ENCODE measurements around the gene FAM228B. TPM values are rescaled to one million over a fixed set of nuclear protein-coding genes. Genes with fewer than 3 reads are reported as not detected.
"Not testable (repeated sequence)": the region's sequence is repeated elsewhere in the genome, so short reads cannot be mapped to it uniquely, and the experiment has no call there.

FAM228B gene
- total and polyA plus RNA-seq, 12 donors: 4.7 to 76.4 (median 27.3) TPM

GRCh38 chr2:24086241-24086640, 37.0 kb upstream of the FAM228B start:
- DNase-seq (no peak), ATAC-seq (no peak)
- peaks cover 0 to 40% (median 4%) of the 10 kb centered on the region in 9 donors for H3K36me3 ChIP-seq
- no peaks in the 10 kb centered on the region for H3K9me3 ChIP-seq
- no peak overlapping the region for H3K27ac ChIP-seq
- intact Hi-C loops (cut with DNase I): loop anchor here in 7 of 10 donors (5.0 to 10.0 kb wide), 4 partner anchors 36 to 261 kb away; partner anchors contain the start of genes ATAD2B (in 1 of the 7), FAM228B (in 1 of the 7) and PFN4 (in 1 of the 7)
- no peak overlapping the region for H3K4me3 ChIP-seq
- WGBS, 2 donors: 89 to 94% methylated on average over 1 of the region's 1 CpG
- peaks cover 4 to 23% (median 18%) of the 10 kb centered on the region in 9 donors for H3K4me1 ChIP-seq
- TF ChIP-seq CTCF (IDR thresholded peaks at IDR 0.05): no peak
- no peaks in the 10 kb centered on the region for H3K27me3 ChIP-seq

GRCh38 chr2:24087032-24087431, 36.2 kb upstream of the FAM228B start:
- Histone ChIP-seq H3K36me3 (peaks cover 0 to 40% (median 4%) of the 10 kb centered on the region in 9 donors), H3K27me3 (no peaks in the 10 kb centered on the region), H3K4me1 (peaks cover 4 to 23% (median 18%) of the 10 kb centered on the region in 9 donors), H3K9me3 (no peaks in the 10 kb centered on the region), H3K4me3 (no peak overlapping the region), H3K27ac (no peak overlapping the region)
- no peak for ATAC-seq
- intact Hi-C loops (cut with DNase I): loop anchor here in 7 of 10 donors (5.0 to 10.0 kb wide), 4 partner anchors 35 to 262 kb away; partner anchors contain the start of genes ATAD2B (in 1 of the 7), FAM228B (in 1 of the 7) and PFN4 (in 1 of the 7)
- no peak for TF ChIP-seq CTCF (IDR thresholded peaks at IDR 0.05)
- 88 to 93% methylated on average over 3 of the region's 3 CpGs for WGBS, 2 donors
- no peak for DNase-seq

GRCh38 chr2:24088821-24089359, 34.4 kb upstream of the FAM228B start:
- no peak overlapping the region for H3K4me3 ChIP-seq
- H3K36me3 ChIP-seq: peaks cover 0 to 39% (median 0%) of the 10 kb centered on the region in 9 donors
- intact Hi-C loops (cut with DNase I): loop anchor here in 7 of 10 donors (5.0 to 10.0 kb wide), 4 partner anchors 33 to 264 kb away; partner anchors contain the start of genes ATAD2B (in 1 of the 7), FAM228B (in 1 of the 7) and PFN4 (in 1 of the 7)
- H3K9me3 ChIP-seq: no peaks in the 10 kb centered on the region
- H3K27ac ChIP-seq: no peak overlapping the region
- DNase-seq (no peak), ATAC-seq (no peak)
- H3K27me3 ChIP-seq: no peaks in the 10 kb centered on the region
- peaks cover 0 to 11% (median 8%) of the 10 kb centered on the region in 9 donors for H3K4me1 ChIP-seq
- WGBS, 2 donors: 71 to 96% methylated on average over 2 of the region's 2 CpGs
- no peak for TF ChIP-seq CTCF (IDR thresholded peaks at IDR 0.05)

GRCh38 chr2:24093270-24093669, 30.0 kb upstream of the FAM228B start:
- DNase-seq; H3K4me1 ChIP-seq; H3K27ac ChIP-seq; H3K9me3 ChIP-seq; intact Hi-C loops (cut with DNase I); ATAC-seq; H3K27me3 ChIP-seq; H3K4me3 ChIP-seq: not testable (repeated sequence)
- 98% methylated on average over 5 of the region's 5 CpGs for WGBS, 2 donors
- H3K36me3 ChIP-seq: peaks cover 0 to 57% (median 9%) of the 10 kb centered on the region in 9 donors

- H3K27me3 ChIP-seq; H3K27ac ChIP-seq; H3K4me3 ChIP-seq; H3K9me3 ChIP-seq; intact Hi-C loops (cut with DNase I); ATAC-seq; DNase-seq; H3K4me1 ChIP-seq: not testable (repeated sequence)
- H3K36me3 ChIP-seq: peaks cover 0 to 51% (median 9%) of the 10 kb centered on the region in 9 donors
- WGBS, 2 donors: 78 to 88% methylated on average over 17 of the region's 17 CpGs
Measured at GRCh38 chr2:24095171-24095677, 28.0 kb upstream of the FAM228B start.

- H3K4me3 ChIP-seq; intact Hi-C loops (cut with DNase I); H3K9me3 ChIP-seq; DNase-seq; H3K27ac ChIP-seq; H3K4me1 ChIP-seq; ATAC-seq; H3K27me3 ChIP-seq: not testable (repeated sequence)
- peaks cover 0 to 21% (median 4%) of the 10 kb centered on the region in 9 donors for H3K36me3 ChIP-seq
- 90 to 91% methylated on average over 2 of the region's 2 CpGs for WGBS, 2 donors
Measured at GRCh38 chr2:24100732-24101131, 22.5 kb upstream of the FAM228B start.
